ENCODE results near the gene CNOT1.

The CNOT1 gene

GRCh38 chr16:58628845-58629732, 537 bp downstream of the CNOT1 start (continued):
- TF ChIP-seq ZNF639 (tag by site-specific recombination; IDR thresholded peaks at IDR 0.05) (no peak), KLF16 (tag by site-specific recombination; IDR thresholded peaks at IDR 0.05) (peak; percentile 76), ZNF394 (tag by site-specific recombination; IDR thresholded peaks at IDR 0.05; ENCODE audit: borderline replicate concordance) (no peak), TSHZ1 (tag by site-specific recombination; IDR thresholded peaks at IDR 0.05; ENCODE audit: borderline replicate concordance) (no peak), ZFP37 (tag by site-specific recombination; IDR thresholded peaks at IDR 0.05) (peak; percentile 48; the same call in 1 of the 2 replicates), PATZ1 (tag by site-specific recombination; IDR thresholded peaks at IDR 0.05) (peak; percentile 17; the same call in 1 of the 2 replicates), ZFP69B (tag by site-specific recombination; IDR thresholded peaks at IDR 0.05) (no peak), ZNF777 (tag by site-specific recombination; IDR thresholded peaks at IDR 0.05; ENCODE audit: borderline replicate concordance) (0 out of 2 replicates have a peak, but pooled peaks have one; percentile 21), ZNF354C (tag by site-specific recombination; IDR thresholded peaks at IDR 0.05; ENCODE audit: borderline replicate concordance, low read depth) (no peak), PRDM10 (tag by site-specific recombination; IDR thresholded peaks at IDR 0.05) (no peak), ZNF266 (tag by site-specific recombination; IDR thresholded peaks at IDR 0.05; ENCODE audit: low read depth) (0 out of 2 replicates have a peak, but pooled peaks have one; percentile 8), ZNF513 (tag by site-specific recombination; IDR thresholded peaks at IDR 0.05) (no peak), GLIS1 (tag by site-specific recombination; IDR thresholded peaks at IDR 0.05) (no peak; the same call in 1 of the 2 replicates), WT1 (tag by site-specific recombination; IDR thresholded peaks at IDR 0.05) (no peak), OVOL3 (tag by site-specific recombination; IDR thresholded peaks at IDR 0.05) (no peak), ZFP41 (tag by site-specific recombination; IDR thresholded peaks at IDR 0.05; ENCODE audit: borderline replicate concordance) (no peak), OSR2 (tag by site-specific recombination; IDR thresholded peaks at IDR 0.05) (no peak), KLF17 (tag by site-specific recombination; IDR thresholded peaks at IDR 0.05) (0 out of 2 replicates have a peak, but pooled peaks have one; percentile 16), ZNF23 (tag by site-specific recombination; IDR thresholded peaks at IDR 0.05; ENCODE audit: borderline replicate concordance) (no peak), ZNF529 (tag by site-specific recombination; IDR thresholded peaks at IDR 0.05; ENCODE audit: insufficient replicate concordance) (no peak), ZNF776 (tag by site-specific recombination; IDR thresholded peaks at IDR 0.05; ENCODE audit: borderline replicate concordance) (no peak), ZNF169 (tag by site-specific recombination; IDR thresholded peaks at IDR 0.05) (no peak)
